Measurements from ENCODE around the gene TRANK1. TPM values are rescaled to one million over a fixed set of nuclear protein-coding genes. Genes with fewer than 3 reads are reported as not detected.
"Not testable (repeated sequence)": the region's sequence is repeated elsewhere in the genome, so short reads cannot be mapped to it uniquely, and the experiment has no call there.

Gene TRANK1
- polyA plus RNA-seq, 1 donor (not counting 4 experiments of a cell fraction or from before 2014, with no cell fraction given): 3.2 TPM

DNA sequence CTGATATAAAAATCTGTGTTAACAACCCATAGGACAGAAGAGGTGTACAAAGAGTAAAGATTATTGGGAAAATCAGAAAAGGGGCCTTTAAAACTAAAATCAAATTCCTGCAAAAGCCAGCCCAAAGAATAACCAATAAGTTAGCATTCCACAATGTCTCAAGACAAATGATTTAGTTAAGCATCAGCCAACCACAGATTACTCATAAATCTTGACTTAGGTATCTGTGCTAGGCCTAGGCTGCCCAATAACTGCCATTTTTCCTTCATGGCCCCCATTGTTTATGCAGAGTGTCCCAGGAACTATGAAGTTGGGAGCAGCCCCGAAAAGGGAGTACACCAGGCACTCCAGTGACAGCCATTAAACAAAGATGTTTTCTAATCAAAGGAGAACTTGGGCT lies 7.4 kb downstream of the TRANK1 start:
- Histone ChIP-seq H3K27ac (ENCODE audit: control insufficient read depth, insufficient read depth, low read length) (no peak overlapping the region), H3K4me1 (ENCODE audit: control insufficient read depth, extremely low read depth, insufficient read depth, low read length) (peaks cover 5% of the 10 kb centered on the region), H3K27me3 (ENCODE audit: control insufficient read depth, extremely low read depth, insufficient read depth, low read length) (no peaks in the 10 kb centered on the region), H3K36me3 (ENCODE audit: control insufficient read depth in 2 of 2, extremely low read depth in 1 of 2, insufficient read depth in 2 of 2, low read length in 2 of 2) (no peaks in the 10 kb centered on the region), H4K20me1 (ENCODE audit: control insufficient read depth, extremely low read depth, insufficient read depth, low read length) (no peaks in the 10 kb centered on the region), H3K4me3 (ENCODE audit: control insufficient read depth in 2 of 3, extremely low read depth in 1 of 3, insufficient read depth in 2 of 3, low read depth in 1 of 3, low read length in 3 of 3) (no peak overlapping the region), H3K79me2 (ENCODE audit: control insufficient read depth, insufficient read depth, low read length) (no peaks in the 10 kb centered on the region), H3K9me3 (ENCODE audit: control insufficient read depth, low read depth, low read length) (no peaks in the 10 kb centered on the region), H2AFZ (ENCODE audit: control insufficient read depth, low read length) (no peak overlapping the region), H3K4me2 (ENCODE audit: control insufficient read depth, extremely low read depth, insufficient read depth, low read depth, low read length) (no peak overlapping the region), H3K9ac (ENCODE audit: control insufficient read depth, extremely low read depth, insufficient read depth, low read length) (no peak overlapping the region), H3K9me1 (ENCODE audit: control insufficient read depth, extremely low read depth, insufficient read depth, low read length) (no peaks in the 10 kb centered on the region)
- dilution Hi-C loops (cut with MboI; ENCODE audit: extremely low pct_ligation_motif_present, low sequenced_read_pairs): no loop called here
- peak; percentile 32 for FAIRE-seq
- no peak for TF ChIP-seq EZH2 (IDR thresholded peaks at IDR 0.05; ENCODE audit: low read length)
- TF ChIP-seq CTCF (optimal IDR thresholded peaks at IDR 0.05 in 1 of 3, IDR thresholded peaks at IDR 0.05 in 1 of 3, conservative IDR thresholded peaks at IDR 0.05 in 1 of 3; ENCODE audit: extremely low read depth in 1 of 3, insufficient read depth in 2 of 3, low read length in 3 of 3): no peak
- DNase-seq (ENCODE audit: low read depth, low spot score): no peak

GRCh38 chr3:36933540-36934296 lies 11.1 kb downstream of the TRANK1 start:
- no peaks in the 10 kb centered on the region for H3K36me3 ChIP-seq (ENCODE audit: control insufficient read depth in 2 of 2, extremely low read depth in 1 of 2, insufficient read depth in 2 of 2, low read length in 2 of 2)
- H2AFZ ChIP-seq (ENCODE audit: control insufficient read depth, low read length): no peak overlapping the region
- DNase-seq (ENCODE audit: low read depth, low spot score): no peak
- TF ChIP-seq CTCF (optimal IDR thresholded peaks at IDR 0.05 in 1 of 3, IDR thresholded peaks at IDR 0.05 in 1 of 3, conservative IDR thresholded peaks at IDR 0.05 in 1 of 3; ENCODE audit: extremely low read depth in 1 of 3, insufficient read depth in 2 of 3, low read length in 3 of 3) (no peak), EZH2 (IDR thresholded peaks at IDR 0.05; ENCODE audit: low read length) (no peak)
- no peak for FAIRE-seq
- peaks cover 5% of the 10 kb centered on the region for H3K4me1 ChIP-seq (ENCODE audit: control insufficient read depth, extremely low read depth, insufficient read depth, low read length)
- H3K4me3 ChIP-seq (ENCODE audit: control insufficient read depth in 2 of 3, extremely low read depth in 1 of 3, insufficient read depth in 2 of 3, low read depth in 1 of 3, low read length in 3 of 3): no peak overlapping the region
- dilution Hi-C loops (cut with MboI; ENCODE audit: extremely low pct_ligation_motif_present, low sequenced_read_pairs): no loop called here
- no peaks in the 10 kb centered on the region for H4K20me1 ChIP-seq (ENCODE audit: control insufficient read depth, extremely low read depth, insufficient read depth, low read length)
- H3K27me3 ChIP-seq (ENCODE audit: control insufficient read depth, extremely low read depth, insufficient read depth, low read length): no peaks in the 10 kb centered on the region
- H3K79me2 ChIP-seq (ENCODE audit: control insufficient read depth, insufficient read depth, low read length): no peaks in the 10 kb centered on the region
- no peak overlapping the region for H3K27ac ChIP-seq (ENCODE audit: control insufficient read depth, insufficient read depth, low read length)
- H3K9me1 ChIP-seq (ENCODE audit: control insufficient read depth, extremely low read depth, insufficient read depth, low read length): no peaks in the 10 kb centered on the region
- H3K9me3 ChIP-seq (ENCODE audit: control insufficient read depth, low read depth, low read length): no peaks in the 10 kb centered on the region
- no peak overlapping the region for H3K9ac ChIP-seq (ENCODE audit: control insufficient read depth, extremely low read depth, insufficient read depth, low read length)
- H3K4me2 ChIP-seq (ENCODE audit: control insufficient read depth, extremely low read depth, insufficient read depth, low read depth, low read length): no peak overlapping the region

- H3K9me1 ChIP-seq (ENCODE audit: control insufficient read depth, extremely low read depth, insufficient read depth, low read length); dilution Hi-C loops (cut with MboI; ENCODE audit: extremely low pct_ligation_motif_present, low sequenced_read_pairs); H4K20me1 ChIP-seq (ENCODE audit: control insufficient read depth, extremely low read depth, insufficient read depth, low read length); H3K4me1 ChIP-seq (ENCODE audit: control insufficient read depth, extremely low read depth, insufficient read depth, low read length); H2AFZ ChIP-seq (ENCODE audit: control insufficient read depth, low read length); H3K27me3 ChIP-seq (ENCODE audit: control insufficient read depth, extremely low read depth, insufficient read depth, low read length); FAIRE-seq; H3K4me2 ChIP-seq (ENCODE audit: control insufficient read depth, extremely low read depth, insufficient read depth, low read depth, low read length); H3K9me3 ChIP-seq (ENCODE audit: control insufficient read depth, low read depth, low read length); H3K9ac ChIP-seq (ENCODE audit: control insufficient read depth, extremely low read depth, insufficient read depth, low read length); H3K36me3 ChIP-seq (ENCODE audit: control insufficient read depth in 2 of 2, extremely low read depth in 1 of 2, insufficient read depth in 2 of 2, low read length in 2 of 2); H3K27ac ChIP-seq (ENCODE audit: control insufficient read depth, insufficient read depth, low read length); H3K79me2 ChIP-seq (ENCODE audit: control insufficient read depth, insufficient read depth, low read length); DNase-seq (ENCODE audit: low read depth, low spot score); H3K4me3 ChIP-seq (ENCODE audit: control insufficient read depth in 2 of 3, extremely low read depth in 1 of 3, insufficient read depth in 2 of 3, low read depth in 1 of 3, low read length in 3 of 3): not testable (repeated sequence)
Observed at GRCh38 chr3:36931424-36931823, 13.4 kb downstream of the TRANK1 start.

All from keratinocyte (primary cell).